ENCODE results near the gene RAMP1.

The RAMP1 gene

DNA sequence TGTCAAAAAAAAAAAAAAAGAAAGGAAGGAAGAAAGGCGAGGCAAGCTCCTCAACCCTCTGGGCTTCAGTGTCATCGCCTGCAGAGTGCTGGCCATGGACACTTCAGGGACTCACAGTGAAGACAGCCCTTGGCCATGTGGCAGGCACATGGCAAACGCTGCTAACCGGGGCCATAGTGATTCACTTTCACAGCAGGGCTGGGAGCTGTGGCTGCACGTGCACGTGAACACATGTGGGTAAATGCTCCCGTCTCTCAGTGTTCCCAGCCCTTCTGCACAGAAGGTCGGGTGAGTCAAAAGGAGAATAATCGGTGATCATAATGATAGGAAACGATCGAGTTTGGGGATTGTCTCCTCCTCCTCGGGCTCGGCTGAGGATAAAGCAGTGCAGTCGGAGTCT lies 61.2 kb downstream of the RAMP1 start:
- H3K4ac ChIP-seq (ENCODE audit: low read depth, low read length), result no peak overlapping the region
- H3K18ac ChIP-seq (ENCODE audit: low read length), result no peak overlapping the region
- no peak overlapping the region for H2BK12ac ChIP-seq (ENCODE audit: low read length)
- H2BK5ac ChIP-seq (ENCODE audit: low read depth, low read length, poor library complexity), result no peak overlapping the region
- no peak overlapping the region for H2BK120ac ChIP-seq (ENCODE audit: insufficient read depth, low read length, poor library complexity)
- no peak overlapping the region for H3K27ac ChIP-seq (ENCODE audit: low read depth, low read length)
- no peak overlapping the region for H3K4me3 ChIP-seq (ENCODE audit: low read depth, low read length)
- no peaks in the 10 kb centered on the region for H3K27me3 ChIP-seq (ENCODE audit: insufficient read depth, low read length)
- H3K36me3 ChIP-seq (ENCODE audit: control insufficient read depth in 1 of 2, insufficient read depth in 2 of 2, low read length in 2 of 2), result no peaks in the 10 kb centered on the region
- H3K14ac ChIP-seq (ENCODE audit: low read length), result no peak overlapping the region
- no peak overlapping the region for H3K23ac ChIP-seq (ENCODE audit: low read length)
- no peak overlapping the region for H4K12ac ChIP-seq (ENCODE audit: low read depth, low read length)
- no CpG with 5 or more reads among the region's 14 CpGs for WGBS (ENCODE audit: extremely low coverage, insufficient coverage, insufficient read length)
- H3K4me1 ChIP-seq (ENCODE audit: control insufficient read depth in 1 of 2, insufficient read depth in 2 of 2, low read length in 2 of 2), result peaks cover 0 to 2% of the 10 kb centered on the region in 2 experiments
- H4K91ac ChIP-seq (ENCODE audit: low read depth, low read length), result no peak overlapping the region
- H3K9me3 ChIP-seq (ENCODE audit: insufficient read depth, low read depth, low read length), result peaks cover 2% of the 10 kb centered on the region
- no peak overlapping the region for H3K4me2 ChIP-seq (ENCODE audit: low read length)
- peaks cover 2% of the 10 kb centered on the region for H3K79me1 ChIP-seq (ENCODE audit: low read length)
- no peak overlapping the region for H2AK5ac ChIP-seq (ENCODE audit: low read length)
- H3K9ac ChIP-seq (ENCODE audit: low read length), result no peak overlapping the region
- no peak overlapping the region for H4K8ac ChIP-seq (ENCODE audit: low read depth, low read length)
- no peak overlapping the region for H2AFZ ChIP-seq (ENCODE audit: insufficient read depth, low read length, poor library complexity)
- H3K79me2 ChIP-seq (ENCODE audit: control insufficient read depth, insufficient read depth, low read length, poor library complexity), result no peaks in the 10 kb centered on the region
- peak in 1 of 2 donors; percentile 18 for DNase-seq

DNA sequence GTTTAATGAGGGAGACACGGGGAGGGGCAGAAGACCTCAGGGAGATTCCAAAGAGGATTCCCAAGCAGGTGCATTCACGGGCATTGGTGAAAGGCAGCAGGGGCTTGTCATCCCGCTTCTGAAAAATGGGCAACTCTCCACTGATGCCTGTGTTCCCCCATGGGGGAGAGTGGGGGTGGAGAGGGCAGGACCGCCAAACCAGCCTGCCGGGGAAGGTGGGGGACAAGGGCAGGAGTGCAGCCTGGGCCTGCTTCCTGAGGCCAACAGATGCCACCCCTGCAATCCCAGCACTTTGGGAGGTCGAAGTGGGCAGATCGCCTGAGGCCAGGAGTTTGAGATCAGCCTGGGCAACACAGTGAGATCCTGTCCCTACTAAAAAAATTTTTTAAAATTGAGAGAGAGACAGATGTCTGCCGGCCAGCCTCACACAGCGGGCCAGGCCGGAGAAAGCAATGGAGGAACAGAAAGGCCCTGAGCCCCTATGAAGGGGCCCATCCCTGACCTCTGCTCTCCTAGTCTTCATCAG lies 62.6 kb downstream of the RAMP1 start:
- Histone ChIP-seq H4K8ac (ENCODE audit: low read depth, low read length) (no peak overlapping the region), H2BK5ac (ENCODE audit: low read depth, low read length, poor library complexity) (no peak overlapping the region), H3K9ac (ENCODE audit: low read length) (no peak overlapping the region), H2BK12ac (ENCODE audit: low read length) (no peak overlapping the region), H3K14ac (ENCODE audit: low read length) (no peak overlapping the region), H3K27ac (ENCODE audit: low read depth, low read length) (no peak overlapping the region), H3K9me3 (ENCODE audit: insufficient read depth, low read depth, low read length) (peaks cover 2% of the 10 kb centered on the region), H2AK5ac (ENCODE audit: low read length) (no peak overlapping the region), H3K18ac (ENCODE audit: low read length) (no peak overlapping the region), H2AFZ (ENCODE audit: insufficient read depth, low read length, poor library complexity) (no peak overlapping the region), H3K79me1 (ENCODE audit: low read length) (peaks cover 2% of the 10 kb centered on the region), H3K23ac (ENCODE audit: low read length) (no peak overlapping the region), H4K12ac (ENCODE audit: low read depth, low read length) (no peak overlapping the region), H4K91ac (ENCODE audit: low read depth, low read length) (no peak overlapping the region), H3K4me1 (ENCODE audit: control insufficient read depth in 1 of 2, insufficient read depth in 2 of 2, low read length in 2 of 2) (peaks cover 0 to 2% of the 10 kb centered on the region in 2 experiments), H3K36me3 (ENCODE audit: control insufficient read depth in 1 of 2, insufficient read depth in 2 of 2, low read length in 2 of 2) (no peaks in the 10 kb centered on the region), H3K27me3 (ENCODE audit: insufficient read depth, low read length) (no peaks in the 10 kb centered on the region), H3K79me2 (ENCODE audit: control insufficient read depth, insufficient read depth, low read length, poor library complexity) (no peaks in the 10 kb centered on the region), H2BK120ac (ENCODE audit: insufficient read depth, low read length, poor library complexity) (no peak overlapping the region), H3K4ac (ENCODE audit: low read depth, low read length) (no peak overlapping the region), H3K4me3 (ENCODE audit: low read depth, low read length) (no peak overlapping the region), H3K4me2 (ENCODE audit: low read length) (no peak overlapping the region)
- no peak for DNase-seq
- WGBS (ENCODE audit: extremely low coverage, insufficient coverage, insufficient read length), result no CpG with 5 or more reads among the region's 10 CpGs

DNA sequence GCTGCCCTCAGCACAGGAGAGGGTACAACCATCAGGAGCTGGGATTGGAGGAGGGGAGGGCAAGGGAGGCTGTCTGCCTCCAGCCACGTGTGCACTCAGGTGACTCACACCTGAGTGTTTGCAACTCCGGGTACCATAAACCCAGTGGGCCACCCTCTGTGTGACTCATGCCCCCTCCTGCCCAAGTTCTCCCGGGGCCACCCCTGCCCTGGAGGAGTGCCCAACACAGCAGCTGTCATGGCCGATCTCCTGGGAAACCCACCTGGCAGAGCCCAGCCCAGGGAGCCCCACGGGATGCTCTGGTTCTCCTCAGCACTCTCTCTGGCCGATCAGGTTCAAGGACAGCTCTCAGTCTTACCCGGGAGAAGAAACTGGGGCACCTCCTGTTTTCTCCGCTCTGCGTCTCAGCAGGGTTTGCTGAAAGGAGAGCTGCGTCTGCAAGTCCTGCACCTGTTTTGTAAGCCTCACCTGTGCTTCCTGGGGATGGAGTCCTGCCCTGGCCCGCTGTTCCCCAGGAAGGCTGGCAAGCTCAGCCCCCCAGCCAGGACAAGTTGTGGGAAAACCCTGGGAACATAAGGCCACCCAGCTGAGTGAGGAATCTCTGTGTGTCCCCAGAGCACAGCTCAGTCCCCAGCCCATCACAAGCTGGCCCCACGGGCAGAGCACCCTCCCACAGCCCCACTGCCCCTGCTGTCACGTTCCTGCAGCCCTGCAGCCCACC lies 63.4 kb downstream of the RAMP1 start:
- Histone ChIP-seq H3K79me2 (ENCODE audit: control insufficient read depth, insufficient read depth, low read length, poor library complexity) (no peaks in the 10 kb centered on the region), H4K91ac (ENCODE audit: low read depth, low read length) (peak overlapping the region; percentile 52), H3K18ac (ENCODE audit: low read length) (no peak overlapping the region), H2AK5ac (ENCODE audit: low read length) (no peak overlapping the region), H3K4me3 (ENCODE audit: low read depth, low read length) (no peak overlapping the region), H3K4me2 (ENCODE audit: low read length) (no peak overlapping the region), H2AFZ (ENCODE audit: insufficient read depth, low read length, poor library complexity) (no peak overlapping the region), H3K4ac (ENCODE audit: low read depth, low read length) (no peak overlapping the region), H3K36me3 (ENCODE audit: control insufficient read depth in 1 of 2, insufficient read depth in 2 of 2, low read length in 2 of 2) (no peaks in the 10 kb centered on the region), H3K4me1 (ENCODE audit: control insufficient read depth in 1 of 2, insufficient read depth in 2 of 2, low read length in 2 of 2) (no peaks in the 10 kb centered on the region), H3K14ac (ENCODE audit: low read length) (no peak overlapping the region), H2BK5ac (ENCODE audit: low read depth, low read length, poor library complexity) (no peak overlapping the region), H4K8ac (ENCODE audit: low read depth, low read length) (no peak overlapping the region), H3K27ac (ENCODE audit: low read depth, low read length) (no peak overlapping the region), H2BK120ac (ENCODE audit: insufficient read depth, low read length, poor library complexity) (no peak overlapping the region), H3K79me1 (ENCODE audit: low read length) (peaks cover 2% of the 10 kb centered on the region), H3K27me3 (ENCODE audit: insufficient read depth, low read length) (no peaks in the 10 kb centered on the region), H3K9me3 (ENCODE audit: insufficient read depth, low read depth, low read length) (peaks cover 4% of the 10 kb centered on the region), H2BK12ac (ENCODE audit: low read length) (no peak overlapping the region), H4K12ac (ENCODE audit: low read depth, low read length) (no peak overlapping the region), H3K9ac (ENCODE audit: low read length) (no peak overlapping the region), H3K23ac (ENCODE audit: low read length) (peak overlapping the region; percentile 23)
- no CpG with 5 or more reads among the region's 13 CpGs for WGBS (ENCODE audit: extremely low coverage, insufficient coverage, insufficient read length)
- DNase-seq, result no peak

DNA sequence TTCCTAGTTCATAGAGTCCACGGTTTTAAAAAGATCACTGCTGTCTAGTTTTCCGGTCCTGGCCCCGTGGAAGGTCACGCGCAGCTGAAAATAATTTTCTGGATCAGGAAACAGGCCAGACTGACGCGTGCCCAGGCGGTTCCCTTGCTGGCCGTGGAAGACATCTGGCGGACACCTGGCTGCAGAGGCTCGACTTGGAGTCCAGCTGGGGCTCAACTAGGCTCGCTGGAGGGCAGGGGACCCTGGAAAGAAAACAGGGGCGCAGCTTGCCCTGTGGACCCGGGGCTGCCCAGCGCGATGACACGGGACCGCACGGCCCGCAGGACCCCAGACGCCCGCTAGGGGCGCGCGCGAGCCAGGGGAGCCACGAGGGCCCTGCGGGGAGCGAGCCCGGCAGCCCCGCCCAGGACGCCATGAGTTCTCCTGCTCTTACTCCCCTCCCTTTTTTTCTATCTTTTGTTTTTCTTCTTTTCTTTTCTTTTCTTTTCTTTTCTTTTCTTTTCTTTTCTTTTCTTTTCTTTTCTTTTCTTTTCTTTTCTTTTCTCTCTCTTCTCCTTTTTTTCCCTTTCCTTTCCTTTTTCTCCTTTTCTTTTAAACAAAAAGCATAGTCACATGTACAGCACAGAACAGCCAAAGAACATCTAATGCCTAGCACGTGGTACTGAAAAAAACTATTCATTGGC lies 64.2 kb downstream of the RAMP1 start:
- peak; percentile 53 to 78 for DNase-seq
- H2BK120ac ChIP-seq (ENCODE audit: insufficient read depth, low read length, poor library complexity), result no peak overlapping the region
- no peaks in the 10 kb centered on the region for H3K79me2 ChIP-seq (ENCODE audit: control insufficient read depth, insufficient read depth, low read length, poor library complexity)
- no peak overlapping the region for H3K27ac ChIP-seq (ENCODE audit: low read depth, low read length)
- peak overlapping the region; percentile 48 for H3K4me2 ChIP-seq (ENCODE audit: low read length)
- peak overlapping the region; percentile 23 for H2BK12ac ChIP-seq (ENCODE audit: low read length)
- H3K36me3 ChIP-seq (ENCODE audit: control insufficient read depth in 1 of 2, insufficient read depth in 2 of 2, low read length in 2 of 2), result no peaks in the 10 kb centered on the region
- no peak overlapping the region for H4K8ac ChIP-seq (ENCODE audit: low read depth, low read length)
- peaks cover 6% of the 10 kb centered on the region for H3K9me3 ChIP-seq (ENCODE audit: insufficient read depth, low read depth, low read length)
- H2AK5ac ChIP-seq (ENCODE audit: low read length), result no peak overlapping the region
- peak overlapping the region; percentile 59 for H2AFZ ChIP-seq (ENCODE audit: insufficient read depth, low read length, poor library complexity)
- no peak overlapping the region for H3K18ac ChIP-seq (ENCODE audit: low read length)
- no peak overlapping the region for H3K4ac ChIP-seq (ENCODE audit: low read depth, low read length)
- WGBS (ENCODE audit: extremely low coverage, insufficient coverage, insufficient read length), result no CpG with 5 or more reads among the region's 33 CpGs
- no peak overlapping the region for H3K9ac ChIP-seq (ENCODE audit: low read length)
- H4K12ac ChIP-seq (ENCODE audit: low read depth, low read length), result no peak overlapping the region
- H3K23ac ChIP-seq (ENCODE audit: low read length), result no peak overlapping the region
- no peak overlapping the region for H2BK5ac ChIP-seq (ENCODE audit: low read depth, low read length, poor library complexity)
- no peak overlapping the region for H3K14ac ChIP-seq (ENCODE audit: low read length)
- H3K79me1 ChIP-seq (ENCODE audit: low read length), result peaks cover 2% of the 10 kb centered on the region
- H4K91ac ChIP-seq (ENCODE audit: low read depth, low read length), result peak overlapping the region; percentile 39
- H3K4me3 ChIP-seq (ENCODE audit: low read depth, low read length), result no peak overlapping the region
- H3K27me3 ChIP-seq (ENCODE audit: insufficient read depth, low read length), result no peaks in the 10 kb centered on the region
- H3K4me1 ChIP-seq (ENCODE audit: control insufficient read depth in 1 of 2, insufficient read depth in 2 of 2, low read length in 2 of 2), result no peaks in the 10 kb centered on the region
